Activated T-cell treated with anti-CD3 and anti-CD28 coated beads, Interleukin-2, amount 50 U/mL, for 24 hours (primary cell): ENCODE data around the gene ACTA2.

Source experiments
- DNase-seq: peaks from one replicate; pipeline ENCODE4 v3.0.0-alpha.2; 2020
- H3K27ac Mint-ChIP-seq: 2 replicates; pipeline ENCODE4 v1.8.0; 2020; ENCODE audit warnings: mild to moderate bottlenecking, mixed read lengths
- H3K27me3 Mint-ChIP-seq: 2 replicates; pipeline ENCODE4 v1.8.0; 2020; ENCODE audit warnings: mixed read lengths
- H3K36me3 Mint-ChIP-seq: 2 replicates; pipeline ENCODE4 v1.8.0; 2020; ENCODE audit warnings: low read depth, mixed read lengths
- H3K4me1 Mint-ChIP-seq: 2 replicates; pipeline ENCODE4 v1.8.0; 2020; ENCODE audit warnings: low read depth, mixed read lengths
- H3K4me3 Mint-ChIP-seq: 2 replicates; pipeline ENCODE4 v1.8.0; 2020; ENCODE audit warnings: mild to moderate bottlenecking, moderate library complexity, mixed read lengths
- H3K9me3 Mint-ChIP-seq: 2 replicates; pipeline ENCODE4 v1.8.0; 2020; ENCODE audit warnings: mixed read lengths

Gene ACTA2

GRCh38 chr10:88931548-88931947 lies 21.0 kb downstream of the ACTA2 start:
- H3K36me3 Mint-ChIP-seq, result peaks cover 21% of the 10 kb centered on the region
- no peaks in the 10 kb centered on the region for H3K27me3 Mint-ChIP-seq
- peak overlapping the region; percentile 47 for H3K27ac Mint-ChIP-seq
- no peak for DNase-seq
- no peaks in the 10 kb centered on the region for H3K9me3 Mint-ChIP-seq
- H3K4me1 Mint-ChIP-seq, result peaks cover 19% of the 10 kb centered on the region
- no peak overlapping the region for H3K4me3 Mint-ChIP-seq

GRCh38 chr10:88928254-88928653 lies 24.3 kb downstream of the ACTA2 start:
- no peak for DNase-seq
- no peaks in the 10 kb centered on the region for H3K27me3 Mint-ChIP-seq
- peaks cover 12% of the 10 kb centered on the region for H3K4me1 Mint-ChIP-seq
- peaks cover 52% of the 10 kb centered on the region for H3K36me3 Mint-ChIP-seq
- no peak overlapping the region for H3K4me3 Mint-ChIP-seq
- H3K27ac Mint-ChIP-seq, result no peak overlapping the region
- H3K9me3 Mint-ChIP-seq, result no peaks in the 10 kb centered on the region

GRCh38 chr10:88927416-88927690 lies 25.2 kb downstream of the ACTA2 start:
- DNase-seq, result no peak
- Mint-ChIP-seq H3K36me3 (peaks cover 59% of the 10 kb centered on the region), H3K27ac (no peak overlapping the region), H3K4me1 (peaks cover 9% of the 10 kb centered on the region), H3K9me3 (no peaks in the 10 kb centered on the region), H3K27me3 (no peaks in the 10 kb centered on the region), H3K4me3 (no peak overlapping the region)

- H3K4me3 Mint-ChIP-seq, result no peak overlapping the region
- H3K36me3 Mint-ChIP-seq, result peaks cover 64% of the 10 kb centered on the region
- H3K9me3 Mint-ChIP-seq, result no peaks in the 10 kb centered on the region
- H3K27ac Mint-ChIP-seq, result no peak overlapping the region
- no peak for DNase-seq
- no peaks in the 10 kb centered on the region for H3K27me3 Mint-ChIP-seq
- H3K4me1 Mint-ChIP-seq, result peaks cover 7% of the 10 kb centered on the region
These were observed 25.8 kb downstream of the ACTA2 start for GRCh38 chr10:88926566-88927415.

- H3K4me1 Mint-ChIP-seq, result peaks cover 6% of the 10 kb centered on the region
- H3K27me3 Mint-ChIP-seq, result no peaks in the 10 kb centered on the region
- no peaks in the 10 kb centered on the region for H3K9me3 Mint-ChIP-seq
- no peak for DNase-seq
- no peak overlapping the region for H3K27ac Mint-ChIP-seq
- no peak overlapping the region for H3K4me3 Mint-ChIP-seq
- H3K36me3 Mint-ChIP-seq, result peaks cover 83% of the 10 kb centered on the region
These were observed 29.1 kb downstream of the ACTA2 start for GRCh38 chr10:88923520-88923919.

GRCh38 chr10:88922041-88922440 lies 30.5 kb downstream of the ACTA2 start:
- Mint-ChIP-seq H3K27me3 (no peaks in the 10 kb centered on the region), H3K4me1 (peaks cover 6% of the 10 kb centered on the region), H3K27ac (no peak overlapping the region), H3K36me3 (peaks cover 83% of the 10 kb centered on the region), H3K9me3 (no peaks in the 10 kb centered on the region), H3K4me3 (no peak overlapping the region)
- DNase-seq, result no peak

GRCh38 chr10:88920986-88921593 lies 31.5 kb downstream of the ACTA2 start:
- Mint-ChIP-seq H3K27me3 (no peaks in the 10 kb centered on the region), H3K9me3 (no peaks in the 10 kb centered on the region), H3K4me3 (no peak overlapping the region), H3K27ac (no peak overlapping the region), H3K36me3 (peaks cover 83% of the 10 kb centered on the region), H3K4me1 (peaks cover 7% of the 10 kb centered on the region)
- no peak for DNase-seq

- Mint-ChIP-seq H3K9me3 (no peaks in the 10 kb centered on the region), H3K4me3 (no peak overlapping the region), H3K27ac (no peak overlapping the region), H3K36me3 (peaks cover 84% of the 10 kb centered on the region), H3K27me3 (no peaks in the 10 kb centered on the region), H3K4me1 (peaks cover 11% of the 10 kb centered on the region)
- DNase-seq, result no peak
These were observed 32.4 kb downstream of the ACTA2 start for GRCh38 chr10:88920198-88920597.

- H3K36me3 Mint-ChIP-seq, result peaks cover 80% of the 10 kb centered on the region
- H3K27ac Mint-ChIP-seq, result no peak overlapping the region
- H3K4me3 Mint-ChIP-seq, result no peak overlapping the region
- no peaks in the 10 kb centered on the region for H3K9me3 Mint-ChIP-seq
- no peaks in the 10 kb centered on the region for H3K27me3 Mint-ChIP-seq
- DNase-seq, result no peak
- peaks cover 5% of the 10 kb centered on the region for H3K4me1 Mint-ChIP-seq
These were observed 33.5 kb downstream of the ACTA2 start for GRCh38 chr10:88919041-88919440.

- Mint-ChIP-seq H3K4me1 (peaks cover 5% of the 10 kb centered on the region), H3K27me3 (no peaks in the 10 kb centered on the region), H3K36me3 (peaks cover 79% of the 10 kb centered on the region), H3K9me3 (no peaks in the 10 kb centered on the region), H3K4me3 (no peak overlapping the region), H3K27ac (no peak overlapping the region)
- no peak for DNase-seq
These were observed 34.2 kb downstream of the ACTA2 start for GRCh38 chr10:88918191-88918905.

GRCh38 chr10:88916986-88917385 lies 35.6 kb downstream of the ACTA2 start:
- H3K9me3 Mint-ChIP-seq, result no peaks in the 10 kb centered on the region
- peaks cover 5% of the 10 kb centered on the region for H3K4me1 Mint-ChIP-seq
- no peak overlapping the region for H3K4me3 Mint-ChIP-seq
- H3K36me3 Mint-ChIP-seq, result peaks cover 82% of the 10 kb centered on the region
- H3K27ac Mint-ChIP-seq, result no peak overlapping the region
- DNase-seq, result no peak
- no peaks in the 10 kb centered on the region for H3K27me3 Mint-ChIP-seq

- Mint-ChIP-seq H3K4me3 (no peak overlapping the region), H3K4me1 (peaks cover 5% of the 10 kb centered on the region), H3K9me3 (no peaks in the 10 kb centered on the region), H3K27me3 (no peaks in the 10 kb centered on the region), H3K27ac (no peak overlapping the region), H3K36me3 (peaks cover 87% of the 10 kb centered on the region)
- no peak for DNase-seq
These were observed 36.3 kb downstream of the ACTA2 start for GRCh38 chr10:88916231-88916630.

GRCh38 chr10:88915781-88916180 lies 36.8 kb downstream of the ACTA2 start:
- Mint-ChIP-seq H3K4me1 (peaks cover 5% of the 10 kb centered on the region), H3K36me3 (peaks cover 89% of the 10 kb centered on the region), H3K4me3 (no peak overlapping the region), H3K27ac (no peak overlapping the region), H3K27me3 (no peaks in the 10 kb centered on the region), H3K9me3 (no peaks in the 10 kb centered on the region)
- DNase-seq, result no peak

- Mint-ChIP-seq H3K27ac (no peak overlapping the region), H3K4me3 (no peak overlapping the region), H3K36me3 (peaks cover 86% of the 10 kb centered on the region), H3K27me3 (no peaks in the 10 kb centered on the region), H3K4me1 (peaks cover 10% of the 10 kb centered on the region), H3K9me3 (no peaks in the 10 kb centered on the region)
- DNase-seq, result no peak
These were observed 38.8 kb downstream of the ACTA2 start for GRCh38 chr10:88913788-88914187.

GRCh38 chr10:88913127-88913526 lies 39.4 kb downstream of the ACTA2 start:
- H3K4me1 Mint-ChIP-seq, result peaks cover 16% of the 10 kb centered on the region
- no peaks in the 10 kb centered on the region for H3K9me3 Mint-ChIP-seq
- no peak overlapping the region for H3K27ac Mint-ChIP-seq

More at GRCh38 chr10:88913127-88913526, 39.4 kb downstream of the ACTA2 start:
- Mint-ChIP-seq H3K4me3 (no peak overlapping the region), H3K36me3 (peaks cover 87% of the 10 kb centered on the region), H3K27me3 (no peaks in the 10 kb centered on the region)
- DNase-seq, result no peak
